NCI-H1930 (cell line): Measurements from ENCODE around the gene MAL.

ENCODE experiments used
- DNase-seq, 2 experiments: peaks; one replicate each; lab custom pipeline; 2025; lab: John Stamatoyannopoulos, UW

Gene MAL

GRCh38 chr2:95016616-95017015 lies 8.9 kb upstream of the MAL start:
- DNase-seq = no peak

GRCh38 chr2:95017071-95017501 lies 8.4 kb upstream of the MAL start:
- no peak for DNase-seq

- no peak for DNase-seq
Measured at GRCh38 chr2:95017836-95018235, 7.7 kb upstream of the MAL start.

GRCh38 chr2:95018301-95018700 lies 7.2 kb upstream of the MAL start:
- DNase-seq = no peak

GRCh38 chr2:95018861-95019550 lies 6.5 kb upstream of the MAL start:
- DNase-seq = no peak

GRCh38 chr2:95019572-95019971 lies 5.9 kb upstream of the MAL start:
- no peak for DNase-seq

- DNase-seq = no peak
Measured at GRCh38 chr2:95020275-95021022, 5.1 kb upstream of the MAL start.

- no peak for DNase-seq
Measured at GRCh38 chr2:95021023-95021416, 4.5 kb upstream of the MAL start.

- no peak for DNase-seq
Measured at GRCh38 chr2:95021847-95022246, 3.7 kb upstream of the MAL start.

- DNase-seq = peak; percentile 17 to 38
Measured at GRCh38 chr2:95022309-95023221, 2.9 kb upstream of the MAL start.

GRCh38 chr2:95023222-95023597 lies 2.3 kb upstream of the MAL start:
- DNase-seq = no peak

GRCh38 chr2:95024371-95024770 lies 1.1 kb upstream of the MAL start:
- no peak for DNase-seq

GRCh38 chr2:95024960-95025405 lies 525 bp upstream of the MAL start:
- no peak for DNase-seq

- DNase-seq = no peak
Measured at GRCh38 chr2:95026471-95027368, 1.2 kb downstream of the MAL start.

- DNase-seq = no peak
Measured at GRCh38 chr2:95027369-95027720, 1.8 kb downstream of the MAL start.

- DNase-seq = no peak
Measured at GRCh38 chr2:95029898-95030341, 4.4 kb downstream of the MAL start.

- DNase-seq = no peak
Measured at GRCh38 chr2:95030496-95030895, 5.0 kb downstream of the MAL start.

- no peak for DNase-seq
Measured at GRCh38 chr2:95031076-95031725, 5.7 kb downstream of the MAL start.

GRCh38 chr2:95031726-95032116 lies 6.2 kb downstream of the MAL start:
- DNase-seq = no peak

- DNase-seq = no peak
Measured at GRCh38 chr2:95032341-95032740, 6.8 kb downstream of the MAL start.
